Type B pancreatic cell (in vitro differentiated cells): ENCODE measurements around the gene TUBA4A. TPM values are rescaled to one million over a fixed set of nuclear protein-coding genes. Genes with fewer than 3 reads are reported as not detected.

ENCODE experiments used
- DNase-seq: peaks from one replicate; pipeline ENCODE4 v3.0.0; 2021; ENCODE audit warnings: mixed read lengths; ENCODE audit not compliant: unreplicated experiment; ENCODE audit errors: extremely low spot score
- H3K27ac Mint-ChIP-seq: 2 replicates; pipeline ENCODE4 v1.8.0; 2021; ENCODE audit warnings: mild to moderate bottlenecking, mixed read lengths
- H3K27me3 Mint-ChIP-seq: 2 replicates; pipeline ENCODE4 v1.8.0; 2021; ENCODE audit warnings: mixed read lengths
- H3K36me3 Mint-ChIP-seq: 2 replicates; pipeline ENCODE4 v1.8.0; 2021; ENCODE audit warnings: mixed read lengths
- H3K4me1 Mint-ChIP-seq: one replicate; pipeline ENCODE4 v1.8.0; 2021; ENCODE audit warnings: mixed read lengths; ENCODE audit not compliant: unreplicated experiment
- H3K4me3 Mint-ChIP-seq: 2 replicates; pipeline ENCODE4 v1.8.0; 2021; ENCODE audit warnings: mild to moderate bottlenecking, mixed read lengths
- H3K9me3 Mint-ChIP-seq: 2 replicates; pipeline ENCODE4 v1.8.0; 2021; ENCODE audit warnings: mixed read lengths
- CTCF ChIP-seq: fragments of 200-600 bp; sonication (generic); conservative IDR thresholded peaks from 2 replicates; pipeline ENCODE4 v1.5.0; 2021; ENCODE audit warnings: antibody characterized with exemption, mild to moderate bottlenecking
- total RNA-seq: library from RNA; stranded (reverse); gene quantifications from 2 replicates; pipeline ENCODE4 v1.2.1, GENCODE V29; 2021; ENCODE audit warnings: low replicate concordance

The TUBA4A gene
- total RNA-seq, 1 donor from 2014 or later, result 25.4 TPM

- Mint-ChIP-seq H3K9me3 (no peaks in the 10 kb centered on the region), H3K27ac (peak overlapping the region; percentile 100), H3K4me1 (peaks cover 20% of the 10 kb centered on the region), H3K36me3 (peaks cover 18% of the 10 kb centered on the region), H3K27me3 (no peaks in the 10 kb centered on the region), H3K4me3 (peak overlapping the region; percentile 100)
- no peak for TF ChIP-seq CTCF
- DNase-seq, result no peak
Observed at GRCh38 chr2:219230059-219230540, 23.6 kb downstream of the TUBA4A start.

GRCh38 chr2:219229305-219230058 lies 24.2 kb downstream of the TUBA4A start, which contains the start of the genes ANKZF1 and ATG9A:
TSS of gene ANKZF1 (plus strand) at chr2:219229806. CDS start at chr2:219230258, 452 bp downstream.
TSS of gene ATG9A (minus strand) at chr2:219229636. CDS start at chr2:219228024, 1,612 bp downstream.
- H3K4me1 Mint-ChIP-seq, result peaks cover 20% of the 10 kb centered on the region
- H3K9me3 Mint-ChIP-seq, result no peaks in the 10 kb centered on the region
- TF ChIP-seq CTCF, result no peak
- peaks cover 19% of the 10 kb centered on the region for H3K36me3 Mint-ChIP-seq
- peak within 1 kb of the TSS; percentile 100 for H3K4me3 Mint-ChIP-seq
- DNase-seq, result peak; percentile 97
- no peaks in the 10 kb centered on the region for H3K27me3 Mint-ChIP-seq
- H3K27ac Mint-ChIP-seq, result peak within 1 kb of the TSS; percentile 100

GRCh38 chr2:219228911-219229304 lies 24.8 kb downstream of the TUBA4A start:
- no peak for TF ChIP-seq CTCF
- peak overlapping the region; percentile 51 for H3K27ac Mint-ChIP-seq

GRCh38 chr2:219228041-219228910 lies 25.4 kb downstream of the TUBA4A start:
- TF ChIP-seq CTCF, result no peak
- peaks cover 20% of the 10 kb centered on the region for H3K4me1 Mint-ChIP-seq
- H3K4me3 Mint-ChIP-seq, result peak overlapping the region; percentile 84
- H3K9me3 Mint-ChIP-seq, result no peaks in the 10 kb centered on the region
- H3K27me3 Mint-ChIP-seq, result no peaks in the 10 kb centered on the region
- peaks cover 16% of the 10 kb centered on the region for H3K36me3 Mint-ChIP-seq
- peak overlapping the region; percentile 51 for H3K27ac Mint-ChIP-seq
- DNase-seq, result no peak

More at GRCh38 chr2:219228911-219229304, 24.8 kb downstream of the TUBA4A start:
- peak overlapping the region; percentile 84 for H3K4me3 Mint-ChIP-seq
- peaks cover 20% of the 10 kb centered on the region for H3K4me1 Mint-ChIP-seq
- H3K36me3 Mint-ChIP-seq, result peaks cover 16% of the 10 kb centered on the region
- no peaks in the 10 kb centered on the region for H3K27me3 Mint-ChIP-seq
- no peaks in the 10 kb centered on the region for H3K9me3 Mint-ChIP-seq
- DNase-seq, result no peak

GRCh38 chr2:219225350-219225749 lies 28.4 kb downstream of the TUBA4A start:
- Mint-ChIP-seq H3K4me1 (peaks cover 17% of the 10 kb centered on the region), H3K4me3 (peak overlapping the region; percentile 18)

More at GRCh38 chr2:219225350-219225749, 28.4 kb downstream of the TUBA4A start:
- H3K27me3 Mint-ChIP-seq, result no peaks in the 10 kb centered on the region
- H3K36me3 Mint-ChIP-seq, result peaks cover 21% of the 10 kb centered on the region
- no peaks in the 10 kb centered on the region for H3K9me3 Mint-ChIP-seq
- no peak overlapping the region for H3K27ac Mint-ChIP-seq
- TF ChIP-seq CTCF, result no peak
- no peak for DNase-seq
